HepG2 (cell line): ENCODE results near the gene CTDSP1. TPM values are rescaled to one million over a fixed set of nuclear protein-coding genes. Genes with fewer than 3 reads are reported as not detected.
A peak's percentile ranks its signal among the peaks of the same experiment; 100 is the strongest.

Source experiments
- ARID3A ChIP-seq: IDR thresholded peaks from 2 replicates; pipeline ENCODE4 v1.6.1; 2012; ENCODE audit warnings: low read depth, low read length, improper control_type of control experiment
- BCL6 ChIP-seq: IDR thresholded peaks from 2 replicates; pipeline ENCODE4 v1.6.1; 2016; ENCODE audit warnings: missing genetic modification reagents, missing compliant biosample characterization
- HMGXB4 ChIP-seq, 2 experiments: sonication (generic) in 1 of 2; formaldehyde crosslinking in 1 of 2; IDR thresholded peaks; 2 replicates each; pipeline versions ENCODE4 v1.4.0 to v1.6.1; 2018 to 2020; ENCODE audit warnings: missing genetic modification reagents in 2 of 2, borderline replicate concordance in 1 of 2, low read depth in 1 of 2, mild to moderate bottlenecking in 1 of 2, missing biosample characterization in 1 of 2
- MNT ChIP-seq: fragments of 450-650 bp; IDR thresholded peaks from 2 replicates; pipeline ENCODE4 v1.6.1; 2016
- PRDM15 ChIP-seq: sonication (generic); formaldehyde crosslinking; IDR thresholded peaks from 2 replicates; pipeline ENCODE4 v1.4.0; 2020; ENCODE audit warnings: missing genetic modification reagents
- RELA ChIP-seq: sonication (generic); formaldehyde crosslinking; IDR thresholded peaks from 2 replicates; pipeline ENCODE4 v1.4.0; 2020; ENCODE audit warnings: missing genetic modification reagents
- SRF ChIP-seq: IDR thresholded peaks from 2 replicates; pipeline ENCODE4 v1.6.1; 2011; ENCODE audit warnings: mild to moderate bottlenecking, low read depth, low read length, moderate library complexity
- TARDBP ChIP-seq: sonication (generic); formaldehyde crosslinking; IDR thresholded peaks from 2 replicates; pipeline ENCODE4 v1.8.0; 2022; ENCODE audit warnings: mild to moderate bottlenecking, missing genetic modification reagents
- TBL1XR1 ChIP-seq: fragments of 150-350 bp; IDR thresholded peaks from 2 replicates; pipeline ENCODE4 v1.6.1; 2014; ENCODE audit warnings: borderline replicate concordance, low read length; ENCODE audit not compliant: partially characterized antibody
- ZBTB14 ChIP-seq: sonication (generic); formaldehyde crosslinking; IDR thresholded peaks from 2 replicates; pipeline ENCODE4 v1.4.0; 2020; ENCODE audit warnings: missing genetic modification reagents
- ZBTB4 ChIP-seq: sonication (generic); formaldehyde crosslinking; IDR thresholded peaks from 2 replicates; pipeline ENCODE4 v1.4.0; 2020; ENCODE audit warnings: missing genetic modification reagents, mild to moderate bottlenecking, borderline replicate concordance
- ZSCAN20 ChIP-seq: sonication (generic); formaldehyde crosslinking; IDR thresholded peaks from 2 replicates; pipeline ENCODE4 v1.4.0; 2020; ENCODE audit warnings: missing genetic modification reagents, mild to moderate bottlenecking, borderline replicate concordance
- polyA plus RNA-seq, 8 experiments: library from polyadenylated mRNA; depleted of rRNA in 3 of 8; stranded (reverse) in 7 of 8; unstranded in 1 of 8; fragments of >200 nt; fragmentation: Illumina TruSeq in 4 of 8; extraction: Trizol in 4 of 8; gene quantifications; 2 replicates each; pipeline versions ENCODE4 v1.2.1 to v1.2.3, GENCODE V29; 2011 to 2016; ENCODE audit warnings: low read depth in 4 of 8, missing spikeins in 1 of 8, mixed read lengths in 1 of 8; ENCODE audit not compliant: insufficient read depth in 1 of 8
- total RNA-seq, 5 experiments: library from RNA; depleted of rRNA; stranded (reverse); fragments of >200 nt; fragmentation: Illumina TruSeq; extraction: Trizol; gene quantifications; 2 replicates each; pipeline ENCODE4 v1.2.3, GENCODE V29; 2016; ENCODE audit warnings: low read depth in 1 of 5

Gene CTDSP1
- total and polyA plus RNA-seq, 2 of the 13 experiments (the other 11 are each of a cell fraction or from before 2014, with no cell fraction given), result 91.0 to 268 TPM

- peak; percentile 93 for TF ChIP-seq ZSCAN20 (CRISPR knock-in tag)
- peak; percentile 63 for TF ChIP-seq BCL6 (CRISPR knock-in tag)
- TF ChIP-seq TARDBP (CRISPR knock-in tag), result peak; percentile 75
- 0 out of 2 replicates have a peak, but pooled peaks have one; percentile 64 for TF ChIP-seq PRDM15 (CRISPR knock-in tag)
- no peak for TF ChIP-seq RELA (CRISPR knock-in tag)
- TF ChIP-seq HMGXB4 (CRISPR knock-in tag; IDR thresholded peaks at IDR 0.05; ENCODE audit: borderline replicate concordance in 1 of 2, low read depth in 1 of 2), result peak; percentile 76 to 77
- TF ChIP-seq SRF, result peak; percentile 98
- no peak for TF ChIP-seq ARID3A
- TF ChIP-seq ZBTB4 (CRISPR knock-in tag), result no peak
- TF ChIP-seq TBL1XR1, result no peak
- no peak; the same call in 1 of the 2 replicates for TF ChIP-seq ZBTB14 (CRISPR knock-in tag)
- TF ChIP-seq MNT, result no peak
Observed at GRCh38 chr2:218397820-218398436, 1.7 kb upstream of the CTDSP1 start (continued).
